ENCODE results near the gene RYR2. TPM values are rescaled to one million over a fixed set of nuclear protein-coding genes. Genes with fewer than 3 reads are reported as not detected.

The RYR2 gene
- total RNA-seq, 1 experiment from 2014 or later = 3.4 TPM

DNA sequence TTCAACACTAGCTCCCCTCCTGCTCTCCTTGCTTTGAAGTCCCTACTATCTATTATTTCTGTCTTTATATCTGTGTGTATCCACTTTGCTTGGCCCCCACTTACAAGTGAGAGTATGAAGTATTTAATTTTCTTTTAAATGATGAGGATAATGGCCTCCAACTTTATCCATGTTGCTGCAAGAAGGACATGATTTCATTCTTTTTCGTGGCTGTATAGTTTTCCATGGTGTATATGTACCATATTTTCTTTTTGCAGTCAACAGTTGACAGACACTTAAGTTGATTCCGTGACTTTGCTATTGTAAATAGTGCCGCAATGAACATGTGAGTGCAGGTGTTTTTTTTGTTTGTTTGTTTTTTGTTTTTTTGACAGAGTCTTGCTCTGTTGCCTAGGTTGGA is 483.1 kb downstream of the RYR2 start:
- Histone ChIP-seq H3K23ac (ENCODE audit: insufficient read length, low read depth, low read length) (no peak overlapping the region), H4K91ac (ENCODE audit: insufficient read length, low read depth, low read length) (no peak overlapping the region), H3K56ac (ENCODE audit: insufficient read length, low read depth, low read length) (no peak overlapping the region), H3K27ac (ENCODE audit: insufficient read length, low read depth, low read length) (no peak overlapping the region), H3K4me2 (ENCODE audit: insufficient read depth, insufficient read length, low read length) (no peak overlapping the region), H3K9ac (ENCODE audit: extremely low read depth, insufficient read length, low read length) (no peak overlapping the region), H3K79me1 (ENCODE audit: insufficient read depth, low read depth, low read length, poor library complexity, severe bottlenecking) (no peaks in the 10 kb centered on the region), H2AFZ (ENCODE audit: low read length) (no peak overlapping the region), H2BK5ac (ENCODE audit: insufficient read length, low read length) (no peak overlapping the region), H3K9me3 (ENCODE audit: control insufficient read depth, low read depth, low read length) (no peaks in the 10 kb centered on the region), H2AK5ac (ENCODE audit: insufficient read length, low read length) (no peak overlapping the region), H4K20me1 (ENCODE audit: control insufficient read depth, insufficient read depth, insufficient read length) (no peaks in the 10 kb centered on the region), H3K4ac (ENCODE audit: low read depth, low read length) (no peak overlapping the region), H3K23me2 (ENCODE audit: insufficient read length, low read depth, low read length, poor library complexity, severe bottlenecking) (no peaks in the 10 kb centered on the region), H3K14ac (ENCODE audit: insufficient read depth, low read length) (no peak overlapping the region), H2BK12ac (ENCODE audit: insufficient read length, low read depth, low read length) (no peak overlapping the region), H2BK15ac (ENCODE audit: low read depth, low read length) (no peak overlapping the region), H2BK120ac (ENCODE audit: low read depth, low read length, poor library complexity, severe bottlenecking) (no peak overlapping the region), H4K5ac (ENCODE audit: insufficient read length, low read depth, low read length) (no peak overlapping the region), H3K79me2 (ENCODE audit: insufficient read depth, low read length) (no peaks in the 10 kb centered on the region), H3K4me1 (ENCODE audit: insufficient read depth, low read length) (no peaks in the 10 kb centered on the region), H3T11ph (ENCODE audit: low read length) (no peak overlapping the region), H4K8ac (replicated peaks; ENCODE audit: insufficient read length, low read depth, low read length) (no peak overlapping the region), H2BK20ac (ENCODE audit: low read depth, low read length, poor library complexity, severe bottlenecking) (no peak overlapping the region), H3K18ac (ENCODE audit: insufficient read length, low read depth, low read length) (no peak overlapping the region), H3K27me3 (ENCODE audit: insufficient read depth, low read length) (no peaks in the 10 kb centered on the region)
- no peaks in the 10 kb centered on the region; a peak in 1 of 5 replicates for H3K9me3 Mint-ChIP-seq
- WGBS (ENCODE audit: extremely low coverage, insufficient read length, low lambda C conversion rate) = no CpG with 5 or more reads among the region's 3 CpGs
- no peak overlapping the region for H3K4me3 Mint-ChIP-seq
- no peaks in the 10 kb centered on the region for H3K27me3 Mint-ChIP-seq (ENCODE audit: low read depth)
- H3K4me1 Mint-ChIP-seq = 0 out of 4 replicates have a peak, but pooled peaks cover 0 to 3% of the 10 kb centered on the region in 2 experiments
- H3K27ac Mint-ChIP-seq = no peak overlapping the region
- TF ChIP-seq, protein P1, sequence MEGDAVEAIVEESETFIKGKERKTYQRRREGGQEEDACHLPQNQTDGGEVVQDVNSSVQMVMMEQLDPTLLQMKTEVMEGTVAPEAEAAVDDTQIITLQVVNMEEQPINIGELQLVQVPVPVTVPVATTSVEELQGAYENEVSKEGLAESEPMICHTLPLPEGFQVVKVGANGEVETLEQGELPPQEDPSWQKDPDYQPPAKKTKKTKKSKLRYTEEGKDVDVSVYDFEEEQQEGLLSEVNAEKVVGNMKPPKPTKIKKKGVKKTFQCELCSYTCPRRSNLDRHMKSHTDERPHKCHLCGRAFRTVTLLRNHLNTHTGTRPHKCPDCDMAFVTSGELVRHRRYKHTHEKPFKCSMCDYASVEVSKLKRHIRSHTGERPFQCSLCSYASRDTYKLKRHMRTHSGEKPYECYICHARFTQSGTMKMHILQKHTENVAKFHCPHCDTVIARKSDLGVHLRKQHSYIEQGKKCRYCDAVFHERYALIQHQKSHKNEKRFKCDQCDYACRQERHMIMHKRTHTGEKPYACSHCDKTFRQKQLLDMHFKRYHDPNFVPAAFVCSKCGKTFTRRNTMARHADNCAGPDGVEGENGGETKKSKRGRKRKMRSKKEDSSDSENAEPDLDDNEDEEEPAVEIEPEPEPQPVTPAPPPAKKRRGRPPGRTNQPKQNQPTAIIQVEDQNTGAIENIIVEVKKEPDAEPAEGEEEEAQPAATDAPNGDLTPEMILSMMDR (conservative IDR thresholded peaks at IDR 0.05) = no peak
- DNase-seq = no peak
- H3K36me3 Mint-ChIP-seq (ENCODE audit: insufficient read depth in 1 of 3, low read depth in 3 of 3) = peaks cover 0 to 3% (median 0%) of the 10 kb centered on the region in 3 experiments; a peak in 1 of 7 replicates
